Measurements from ENCODE around the gene AAMP.

DNA sequence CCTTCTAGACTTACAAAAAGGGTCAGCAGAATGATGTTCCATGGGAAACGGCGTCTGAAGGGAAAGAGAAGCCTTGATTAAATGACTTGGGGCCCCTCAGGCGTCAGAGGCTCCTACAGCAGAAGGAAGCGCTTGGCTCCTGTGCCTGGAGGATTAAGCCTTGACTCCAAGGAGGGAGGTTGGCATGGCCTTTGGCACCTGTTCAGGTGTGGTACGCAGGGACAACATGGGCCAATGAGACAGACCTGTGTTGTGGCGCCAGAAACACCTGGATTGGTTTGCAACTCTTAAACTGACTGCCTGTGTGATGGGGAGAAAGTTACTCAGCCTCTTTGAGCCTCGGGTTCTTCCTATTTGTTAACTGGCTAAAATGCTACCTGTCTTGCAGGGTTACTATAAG is 8.0 kb upstream of the AAMP start:
- TF ChIP-seq, protein P1, sequence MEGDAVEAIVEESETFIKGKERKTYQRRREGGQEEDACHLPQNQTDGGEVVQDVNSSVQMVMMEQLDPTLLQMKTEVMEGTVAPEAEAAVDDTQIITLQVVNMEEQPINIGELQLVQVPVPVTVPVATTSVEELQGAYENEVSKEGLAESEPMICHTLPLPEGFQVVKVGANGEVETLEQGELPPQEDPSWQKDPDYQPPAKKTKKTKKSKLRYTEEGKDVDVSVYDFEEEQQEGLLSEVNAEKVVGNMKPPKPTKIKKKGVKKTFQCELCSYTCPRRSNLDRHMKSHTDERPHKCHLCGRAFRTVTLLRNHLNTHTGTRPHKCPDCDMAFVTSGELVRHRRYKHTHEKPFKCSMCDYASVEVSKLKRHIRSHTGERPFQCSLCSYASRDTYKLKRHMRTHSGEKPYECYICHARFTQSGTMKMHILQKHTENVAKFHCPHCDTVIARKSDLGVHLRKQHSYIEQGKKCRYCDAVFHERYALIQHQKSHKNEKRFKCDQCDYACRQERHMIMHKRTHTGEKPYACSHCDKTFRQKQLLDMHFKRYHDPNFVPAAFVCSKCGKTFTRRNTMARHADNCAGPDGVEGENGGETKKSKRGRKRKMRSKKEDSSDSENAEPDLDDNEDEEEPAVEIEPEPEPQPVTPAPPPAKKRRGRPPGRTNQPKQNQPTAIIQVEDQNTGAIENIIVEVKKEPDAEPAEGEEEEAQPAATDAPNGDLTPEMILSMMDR (IDR thresholded peaks at IDR 0.05; ENCODE audit: low read length) = no peak
- no peak for TF ChIP-seq EZH2 (IDR thresholded peaks at IDR 0.05; ENCODE audit: borderline replicate concordance, low read length)
